Endothelial cell of umbilical vein (primary cell): Measurements from ENCODE around the gene ULK4. TPM values are rescaled to one million over a fixed set of nuclear protein-coding genes. Genes with fewer than 3 reads are reported as not detected.

Experiments used
- BruUV-seq: library from RNA; stranded (reverse); fragments of 400-500 nt; replicated peaks from 2 replicates; lab custom pipeline; 2021; lab: Mats Ljungman, UMichigan
- CTCF ChIA-PET: fragments of 300-600, 350-600 bp; sonication (Branson Sonifier 250); formaldehyde crosslinking; loops from one replicate; lab custom pipeline; 2021; ENCODE audit warnings: antibody characterized with exemption, inconsistent platforms; lab: Charles Lee
- POLR2A ChIA-PET: fragments of 300-600, 350-600 bp; sonication (Branson Sonifier 250); formaldehyde crosslinking; loops from one replicate; lab custom pipeline; 2021; ENCODE audit warnings: antibody characterized with exemption, inconsistent platforms; lab: Charles Lee
- DNase-seq: peaks from one replicate; pipeline ENCODE4 v3.0.0-alpha.2; 2011; ENCODE audit warnings: low read depth, low spot score
- FAIRE-seq: peaks from 2 replicates; lab custom pipeline; 2011; peaks lifted over from hg19 to GRCh38; lab: Jason Lieb, UNC
- H2AFZ ChIP-seq: 2 replicates; pipeline ENCODE4 v1.6.0; 2012; ENCODE audit warnings: low read depth, low read length, control low read depth, inconsistent platforms
- H3K27ac ChIP-seq: 2 replicates; pipeline ENCODE4 v1.5.1; 2011; ENCODE audit warnings: low read depth, mild to moderate bottlenecking, control low read depth, low read length, moderate library complexity; ENCODE audit not compliant: insufficient read depth
- H3K27me3 ChIP-seq, 2 experiments: 2 replicates each; pipeline versions ENCODE4 v1.6.0 to v1.6.1; 2011; ENCODE audit warnings: low read length in 2 of 2, mixed read lengths in 1 of 2; ENCODE audit not compliant: control insufficient read depth in 2 of 2, insufficient read depth in 2 of 2
- H3K36me3 ChIP-seq, 2 experiments: 2 replicates in 1 of 2; 3 replicates in 1 of 2; pipeline ENCODE4 v1.5.1; 2011; ENCODE audit warnings: low read length in 2 of 2, mild to moderate bottlenecking in 1 of 2, moderate library complexity in 1 of 2; ENCODE audit not compliant: control insufficient read depth in 2 of 2, insufficient read depth in 2 of 2; ENCODE audit errors: extremely low read depth in 1 of 2
- H3K4me1 ChIP-seq: 3 replicates; pipeline ENCODE4 v1.5.1; 2011; ENCODE audit warnings: mild to moderate bottlenecking, low read length; ENCODE audit not compliant: control insufficient read depth, insufficient read depth; ENCODE audit errors: extremely low read depth
- H3K4me2 ChIP-seq: 2 replicates; pipeline ENCODE4 v1.6.1; 2011; ENCODE audit warnings: low read length, control low read depth, mixed read lengths; ENCODE audit not compliant: insufficient read depth
- H3K4me3 ChIP-seq, 3 experiments: fragments of 200-600 bp in 1 of 3; sonication (generic), shearing (Covaris generic) in 1 of 3; replicated peaks in 1 of 3; 2 replicates each; pipeline ENCODE4 v1.5.1; 2011 to 2016; ENCODE audit warnings: control low read depth in 3 of 3, low read length in 3 of 3, mild to moderate bottlenecking in 2 of 3, inconsistent platforms in 1 of 3, low read depth in 1 of 3, moderate library complexity in 1 of 3; ENCODE audit not compliant: insufficient read depth in 1 of 3
- H3K79me2 ChIP-seq: 2 replicates; pipeline ENCODE4 v1.6.0; 2012; ENCODE audit warnings: low read length, inconsistent platforms; ENCODE audit not compliant: control insufficient read depth, insufficient read depth
- H3K9ac ChIP-seq: replicated peaks from 2 replicates; pipeline ENCODE3; 2011; ENCODE audit warnings: low read length, control low read depth; ENCODE audit not compliant: insufficient read depth; ENCODE audit errors: extremely low read depth
- H3K9me1 ChIP-seq: replicated peaks from 3 replicates; pipeline ENCODE4 v1.6.0; 2011; ENCODE audit warnings: mild to moderate bottlenecking, low read length; ENCODE audit not compliant: control insufficient read depth, insufficient read depth; ENCODE audit errors: extremely low read depth
- H3K9me3 ChIP-seq: replicated peaks from 2 replicates; pipeline ENCODE4 v1.5.1; 2012; ENCODE audit warnings: low read length, inconsistent platforms; ENCODE audit not compliant: control insufficient read depth, insufficient read depth
- H4K20me1 ChIP-seq: replicated peaks from 2 replicates; pipeline ENCODE3; 2011; ENCODE audit warnings: mild to moderate bottlenecking, low read length; ENCODE audit not compliant: control insufficient read depth, insufficient read depth; ENCODE audit errors: extremely low read depth
- EZH2 ChIP-seq: IDR thresholded peaks from 2 replicates; pipeline ENCODE4 v1.6.1; 2012; ENCODE audit warnings: borderline replicate concordance, low read depth, mild to moderate bottlenecking, moderate library complexity, low read length, inconsistent platforms; ENCODE audit not compliant: severe bottlenecking
- FOS ChIP-seq: IDR thresholded peaks from 2 replicates; pipeline ENCODE4 v1.6.1; 2011; ENCODE audit warnings: mild to moderate bottlenecking, low read length, moderate library complexity, borderline replicate concordance; ENCODE audit not compliant: insufficient read depth
- GATA2 ChIP-seq: IDR thresholded peaks from 2 replicates; pipeline ENCODE4 v1.7.0; 2011; ENCODE audit warnings: low read depth, mild to moderate bottlenecking, moderate library complexity, mixed read lengths, low read length; ENCODE audit not compliant: insufficient read length, insufficient read depth
- JUN ChIP-seq: IDR thresholded peaks from 2 replicates; pipeline ENCODE4 v1.6.1; 2011; ENCODE audit warnings: borderline replicate concordance, low read depth; ENCODE audit not compliant: insufficient read length, insufficient read depth
- MYC ChIP-seq: IDR thresholded peaks from one replicate; pipeline ENCODE4 v1.6.1; 2011; ENCODE audit warnings: mild to moderate bottlenecking, low read depth, low read length
- POLR2A ChIP-seq: IDR thresholded peaks from 2 replicates; pipeline ENCODE4 v1.6.1; 2012; ENCODE audit warnings: low read depth, mild to moderate bottlenecking, control low read depth, low read length
- POLR2AphosphoS5 ChIP-seq: IDR thresholded peaks from 2 replicates; pipeline ENCODE4 v1.6.1; 2012; ENCODE audit warnings: low read depth, mild to moderate bottlenecking, control low read depth, low read length, moderate library complexity; ENCODE audit not compliant: insufficient read depth
- dilution Hi-C: fragments of 300-500 bp; cut with MboI; formaldehyde crosslinking; loops from one replicate; pipeline ENCODE4 v1.15.0; 2019; ENCODE audit warnings: low sequenced_read_pairs; ENCODE audit not compliant: extremely low pct_ligation_motif_present
- intact Hi-C: fragments of 100-400 bp; cut with micrococcal nuclease; formaldehyde crosslinking; loops from one replicate; pipeline ENCODE4 v1.10.0; 2022
- polyA plus RNA-seq, 4 experiments: library from polyadenylated mRNA; depleted of rRNA in 3 of 4; stranded (reverse) in 3 of 4; unstranded in 1 of 4; fragments of >200 nt; gene quantifications; 2 replicates each; pipeline versions ENCODE4 v1.2.1 to v1.2.3, GENCODE V29; 2011 to 2012; ENCODE audit warnings: missing spikeins in 1 of 4
- total RNA-seq: library from RNA; stranded (reverse); gene quantifications from 2 replicates; pipeline ENCODE4 v1.2.3, GENCODE V29; 2021
- TF ChIP-seq, protein P1 (sequence below): IDR thresholded peaks from 2 replicates; pipeline ENCODE4 v1.6.1; 2011; ENCODE audit not compliant: insufficient read depth, insufficient read length
- TF ChIP-seq, protein P2 (sequence below), 2 donors: IDR thresholded peaks; 1 replicate in 1 of 2; 2 replicates in 1 of 2; pipeline ENCODE4 v1.5.1; 2011; ENCODE audit warnings: low read length in 2 of 2, mild to moderate bottlenecking in 2 of 2, moderate library complexity in 2 of 2, control low read depth in 1 of 2, inconsistent platforms in 1 of 2, low read depth in 1 of 2; ENCODE audit not compliant: insufficient read depth in 1 of 2; ENCODE audit errors: extremely low read depth in 1 of 2

Gene ULK4
- total and polyA plus RNA-seq, 2 donors (not counting 3 experiments of a cell fraction or from before 2014, with no cell fraction given), result 3.3 to 16.0 TPM

DNA sequence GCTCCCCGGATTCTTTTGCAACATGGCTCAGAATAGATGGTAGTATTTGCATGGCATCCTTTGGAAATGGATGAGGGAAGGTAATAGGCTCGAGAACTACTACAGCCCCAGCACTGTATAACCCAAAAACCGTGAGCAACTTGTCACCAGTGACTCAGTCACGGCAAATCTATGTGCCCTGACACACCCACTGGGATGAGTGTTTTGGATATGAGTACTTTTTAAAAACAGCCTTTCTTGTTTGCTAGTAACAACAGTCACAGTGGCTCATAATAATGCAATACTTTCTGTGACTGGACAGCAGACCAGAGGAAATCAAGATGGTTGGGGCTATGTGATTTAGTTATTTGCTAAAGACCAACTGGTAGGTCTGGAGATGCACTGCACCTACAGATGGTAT lies 299.6 kb downstream of the ULK4 start:
- POLR2A ChIA-PET, result no interaction called here
- H3K9me1 ChIP-seq, result no peaks in the 10 kb centered on the region
- H3K27me3 ChIP-seq, result no peaks in the 10 kb centered on the region
- dilution Hi-C loops, result no loop called here
- no peak overlapping the region for H3K4me3 ChIP-seq
- H4K20me1 ChIP-seq, result no peaks in the 10 kb centered on the region
- H3K9me3 ChIP-seq, result no peaks in the 10 kb centered on the region
- CTCF ChIA-PET, result no interaction called here
- H2AFZ ChIP-seq, result no peak overlapping the region
- no peak for DNase-seq
- H3K36me3 ChIP-seq, result no peaks in the 10 kb centered on the region
- H3K4me2 ChIP-seq, result no peak overlapping the region
- no peaks in the 10 kb centered on the region for H3K79me2 ChIP-seq
- TF ChIP-seq JUN (no peak), POLR2A (no peak), EZH2 (no peak), POLR2AphosphoS5 (no peak), MYC (no peak), FOS (no peak)
- TF ChIP-seq, protein P1, sequence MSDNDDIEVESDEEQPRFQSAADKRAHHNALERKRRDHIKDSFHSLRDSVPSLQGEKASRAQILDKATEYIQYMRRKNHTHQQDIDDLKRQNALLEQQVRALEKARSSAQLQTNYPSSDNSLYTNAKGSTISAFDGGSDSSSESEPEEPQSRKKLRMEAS, result no peak
- intact Hi-C loops, result no loop called here
- BruUV-seq, result no TSS peak
- no peak overlapping the region for H3K9ac ChIP-seq
- FAIRE-seq, result no peak
- no peaks in the 10 kb centered on the region for H3K4me1 ChIP-seq
- H3K27ac ChIP-seq, result no peak overlapping the region

DNA sequence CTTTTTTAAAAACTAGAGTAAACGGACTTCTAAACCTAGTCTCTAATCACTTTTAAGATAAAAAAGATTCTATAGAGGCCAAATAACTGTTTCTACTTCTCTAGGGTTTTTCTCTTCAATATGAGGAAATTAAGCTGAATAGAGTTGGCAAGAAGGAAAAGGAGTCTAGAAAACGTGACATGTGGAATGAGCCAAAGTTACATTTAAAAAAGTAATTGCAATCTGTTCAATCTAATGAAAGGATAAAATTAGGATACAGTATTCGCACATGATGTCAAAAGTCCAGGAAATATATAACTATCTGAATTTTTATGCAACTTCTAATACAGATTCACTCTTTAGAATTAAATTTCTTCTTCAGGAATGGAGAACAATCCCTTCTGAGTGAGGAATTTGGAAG lies 300.1 kb downstream of the ULK4 start:
- FAIRE-seq (no peak), DNase-seq (no peak)
- H3K4me3 ChIP-seq, result no peak overlapping the region
- ChIA-PET POLR2A (no interaction called here), CTCF (no interaction called here)
- intact Hi-C loops (no loop called here), dilution Hi-C loops (no loop called here)
- no peaks in the 10 kb centered on the region for H4K20me1 ChIP-seq
- H3K4me2 ChIP-seq, result no peak overlapping the region
- no peaks in the 10 kb centered on the region for H3K36me3 ChIP-seq
- H3K79me2 ChIP-seq, result no peaks in the 10 kb centered on the region
- H3K27me3 ChIP-seq, result no peaks in the 10 kb centered on the region
- no peak overlapping the region for H3K9ac ChIP-seq
- H3K9me3 ChIP-seq, result no peaks in the 10 kb centered on the region
- no peak overlapping the region for H2AFZ ChIP-seq
- no peaks in the 10 kb centered on the region for H3K4me1 ChIP-seq
- H3K9me1 ChIP-seq, result no peaks in the 10 kb centered on the region
- no TSS peak for BruUV-seq
- H3K27ac ChIP-seq, result no peak overlapping the region
- TF ChIP-seq POLR2AphosphoS5 (no peak), EZH2 (no peak), FOS (no peak), JUN (no peak), POLR2A (no peak), MYC (no peak), GATA2 (no peak)
- TF ChIP-seq, protein P1, result no peak
- TF ChIP-seq, protein P2, sequence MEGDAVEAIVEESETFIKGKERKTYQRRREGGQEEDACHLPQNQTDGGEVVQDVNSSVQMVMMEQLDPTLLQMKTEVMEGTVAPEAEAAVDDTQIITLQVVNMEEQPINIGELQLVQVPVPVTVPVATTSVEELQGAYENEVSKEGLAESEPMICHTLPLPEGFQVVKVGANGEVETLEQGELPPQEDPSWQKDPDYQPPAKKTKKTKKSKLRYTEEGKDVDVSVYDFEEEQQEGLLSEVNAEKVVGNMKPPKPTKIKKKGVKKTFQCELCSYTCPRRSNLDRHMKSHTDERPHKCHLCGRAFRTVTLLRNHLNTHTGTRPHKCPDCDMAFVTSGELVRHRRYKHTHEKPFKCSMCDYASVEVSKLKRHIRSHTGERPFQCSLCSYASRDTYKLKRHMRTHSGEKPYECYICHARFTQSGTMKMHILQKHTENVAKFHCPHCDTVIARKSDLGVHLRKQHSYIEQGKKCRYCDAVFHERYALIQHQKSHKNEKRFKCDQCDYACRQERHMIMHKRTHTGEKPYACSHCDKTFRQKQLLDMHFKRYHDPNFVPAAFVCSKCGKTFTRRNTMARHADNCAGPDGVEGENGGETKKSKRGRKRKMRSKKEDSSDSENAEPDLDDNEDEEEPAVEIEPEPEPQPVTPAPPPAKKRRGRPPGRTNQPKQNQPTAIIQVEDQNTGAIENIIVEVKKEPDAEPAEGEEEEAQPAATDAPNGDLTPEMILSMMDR (IDR thresholded peaks at IDR 0.05; ENCODE audit: extremely low read depth in 1 of 2, insufficient read depth in 1 of 2, low read depth in 1 of 2, low read length in 2 of 2), result no peak
